Erythroblast (primary cell): Measurements from ENCODE around the gene FIBCD1.

Source experiments
- DNase-seq, 2 experiments: peaks; one replicate each; lab custom pipeline; 2025; lab: John Stamatoyannopoulos, UW
- GATA1 ChIP-seq: IDR thresholded peaks from 2 replicates; pipeline ENCODE4 v1.6.1; 2011; ENCODE audit warnings: low read depth, mild to moderate bottlenecking, control low read depth, low read length, moderate library complexity
- POLR2A ChIP-seq: IDR thresholded peaks from 2 replicates; pipeline ENCODE4 v1.6.1; 2011; ENCODE audit warnings: mild to moderate bottlenecking, low read length

FIBCD1 gene

DNA sequence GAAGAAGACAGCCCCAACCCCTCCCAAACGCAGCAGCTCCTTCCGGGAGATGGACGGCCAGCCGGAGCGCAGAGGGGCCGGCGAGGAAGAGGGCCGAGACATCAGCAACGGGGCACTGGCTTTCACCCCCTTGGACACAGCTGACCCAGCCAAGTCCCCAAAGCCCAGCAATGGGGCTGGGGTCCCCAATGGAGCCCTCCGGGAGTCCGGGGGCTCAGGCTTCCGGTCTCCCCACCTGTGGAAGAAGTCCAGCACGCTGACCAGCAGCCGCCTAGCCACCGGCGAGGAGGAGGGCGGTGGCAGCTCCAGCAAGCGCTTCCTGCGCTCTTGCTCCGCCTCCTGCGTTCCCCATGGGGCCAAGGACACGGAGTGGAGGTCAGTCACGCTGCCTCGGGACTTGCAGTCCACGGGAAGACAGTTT lies 54.9 kb downstream of the FIBCD1 start:
- no peak for TF ChIP-seq GATA1
- no peak for TF ChIP-seq POLR2A
- no peak for DNase-seq

DNA sequence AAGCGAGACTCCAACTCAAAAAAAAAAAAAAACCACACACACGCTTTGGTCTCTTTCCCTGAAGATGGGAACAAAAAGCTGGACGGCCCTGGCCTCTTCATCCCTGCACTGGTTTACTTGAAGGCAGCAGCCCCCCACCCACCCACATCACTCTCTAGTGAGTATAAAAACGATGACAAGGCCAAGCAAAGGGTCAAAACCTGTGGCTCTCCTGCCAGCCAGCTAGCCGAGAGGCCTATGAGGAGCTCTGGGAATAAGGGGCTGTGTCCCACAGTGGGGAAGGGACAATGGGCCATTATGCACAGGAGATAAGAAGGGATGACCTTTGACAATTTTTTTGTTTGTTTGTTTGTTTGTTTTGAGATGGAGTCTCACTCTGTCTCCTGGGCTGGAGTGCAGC lies 55.6 kb downstream of the FIBCD1 start:
- TF ChIP-seq POLR2A (no peak), GATA1 (no peak)
- no peak for DNase-seq

DNA sequence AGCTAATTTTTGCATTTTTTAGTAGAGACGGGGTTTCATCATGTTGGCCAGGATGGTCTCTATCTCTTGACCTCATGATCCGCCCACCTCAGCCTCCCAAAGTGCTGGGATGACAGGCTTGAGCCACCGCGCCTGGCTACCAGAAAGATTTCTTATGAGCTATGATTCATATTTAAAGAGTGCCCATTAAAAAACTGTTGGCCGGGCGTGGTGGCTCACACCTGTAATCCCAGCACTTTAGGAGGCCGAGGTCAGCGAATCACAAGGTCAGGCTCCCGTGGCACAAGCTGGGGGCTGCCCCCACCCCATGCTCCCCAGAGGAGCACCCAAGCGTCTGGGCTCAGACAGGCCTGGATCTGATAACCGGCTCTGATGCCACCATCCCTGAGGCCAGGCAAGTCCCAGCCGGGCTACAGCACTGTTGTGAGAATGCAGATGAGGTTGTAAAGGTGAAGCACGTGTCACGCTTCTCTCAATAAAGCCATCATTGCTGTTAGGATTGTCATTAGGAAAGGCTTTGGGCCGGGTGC lies 56.3 kb downstream of the FIBCD1 start:
- no peak for TF ChIP-seq GATA1
- TF ChIP-seq POLR2A, result no peak
- no peak for DNase-seq

DNA sequence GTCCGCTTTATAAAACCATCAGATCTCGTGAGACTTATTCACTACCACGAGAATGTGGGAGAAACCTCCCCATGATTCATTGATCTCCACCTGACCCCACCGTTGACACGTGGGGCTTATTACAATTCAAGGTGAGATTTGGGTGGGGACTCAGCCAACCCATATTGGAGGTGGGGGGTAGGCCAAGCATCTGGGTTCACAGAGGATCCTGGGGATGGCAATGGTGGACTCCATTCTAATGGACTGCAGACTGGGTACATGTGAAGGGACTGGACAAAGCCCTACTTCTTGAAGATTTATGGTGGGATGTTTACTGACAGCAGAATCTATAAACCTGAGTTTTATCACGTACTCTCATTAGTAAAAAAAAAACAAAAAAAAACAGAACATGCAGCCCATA lies 57.5 kb downstream of the FIBCD1 start:
- no peak for DNase-seq

DNA sequence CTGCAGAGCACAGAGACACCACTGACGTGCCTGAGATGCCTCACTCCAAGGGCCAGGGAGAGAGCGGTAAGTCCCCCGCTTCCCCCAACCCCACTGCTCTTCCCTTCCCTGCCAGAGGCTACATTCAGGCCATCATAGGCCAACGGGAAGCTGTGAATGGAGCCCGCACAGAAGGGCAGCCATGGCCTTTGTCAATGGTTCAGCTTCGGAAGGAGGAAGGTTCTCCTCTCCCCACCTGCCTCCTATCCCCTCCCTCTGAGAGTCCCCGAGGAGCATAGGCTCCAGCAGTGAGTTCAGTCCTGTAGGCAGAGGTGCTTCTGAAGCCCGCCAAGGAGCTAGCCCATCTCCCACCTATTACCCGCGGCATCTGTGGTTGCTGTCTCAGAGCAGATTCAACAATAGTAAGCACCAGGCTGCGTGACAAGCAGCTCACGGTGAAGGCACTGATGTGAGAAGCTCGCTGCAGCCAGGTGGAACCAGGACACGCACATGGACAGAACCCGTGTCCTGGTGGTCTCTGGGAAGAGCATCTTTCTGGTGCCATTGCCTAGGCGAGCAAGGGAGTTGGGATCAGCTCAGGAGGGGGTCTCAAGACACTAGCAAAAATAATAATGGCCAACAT lies 58.3 kb downstream of the FIBCD1 start:
- DNase-seq, result no peak
- no peak for TF ChIP-seq POLR2A
- no peak for TF ChIP-seq GATA1

More for the DNA sequence above, 57.5 kb downstream of the FIBCD1 start:
- no peak for TF ChIP-seq POLR2A

DNA sequence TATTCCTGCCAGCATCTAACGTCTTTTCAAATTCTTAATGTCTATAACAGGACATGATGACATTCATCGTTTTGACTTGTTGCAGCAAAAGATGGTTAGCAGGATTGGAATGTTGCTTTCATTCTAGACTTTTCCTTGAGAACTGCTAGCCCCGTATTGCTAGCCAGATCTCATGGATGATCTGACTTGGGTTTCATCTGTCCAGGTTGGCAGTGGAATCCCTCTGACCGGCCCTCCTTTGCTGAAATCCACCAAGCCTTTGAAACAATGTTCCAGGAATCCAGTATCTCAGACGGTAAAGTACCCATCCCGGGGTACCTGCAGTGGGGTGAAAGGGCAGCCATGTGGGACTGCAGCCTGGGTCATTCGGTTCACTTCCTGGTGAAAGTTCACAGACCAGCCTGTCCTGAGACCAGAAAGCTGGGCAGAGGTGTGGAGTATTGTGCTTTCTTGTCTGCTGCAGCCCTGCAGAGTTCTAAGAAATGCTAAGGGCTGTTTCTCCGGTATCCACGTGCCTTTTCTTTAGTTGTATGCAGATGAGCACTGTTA lies 59.1 kb downstream of the FIBCD1 start:
- TF ChIP-seq POLR2A (no peak), GATA1 (no peak)
- DNase-seq, result no peak

DNA sequence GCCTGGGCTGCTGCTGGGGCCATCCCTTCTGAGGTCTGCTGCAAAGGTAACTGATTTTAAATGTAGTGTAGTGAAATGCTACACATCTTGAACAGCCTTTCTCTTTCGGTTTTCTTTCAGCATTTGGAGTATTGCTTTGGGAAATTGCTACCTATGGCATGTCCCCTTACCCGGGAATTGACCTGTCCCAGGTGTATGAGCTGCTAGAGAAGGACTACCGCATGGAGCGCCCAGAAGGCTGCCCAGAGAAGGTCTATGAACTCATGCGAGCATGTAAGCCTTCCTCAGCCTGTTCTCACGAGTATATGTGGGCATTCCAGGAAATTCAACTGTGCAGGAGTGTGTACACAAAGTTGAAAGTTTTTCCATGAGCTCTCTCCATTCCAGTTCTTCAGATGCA lies 60.8 kb downstream of the FIBCD1 start:
- DNase-seq, result no peak
- TF ChIP-seq GATA1, result no peak

DNA sequence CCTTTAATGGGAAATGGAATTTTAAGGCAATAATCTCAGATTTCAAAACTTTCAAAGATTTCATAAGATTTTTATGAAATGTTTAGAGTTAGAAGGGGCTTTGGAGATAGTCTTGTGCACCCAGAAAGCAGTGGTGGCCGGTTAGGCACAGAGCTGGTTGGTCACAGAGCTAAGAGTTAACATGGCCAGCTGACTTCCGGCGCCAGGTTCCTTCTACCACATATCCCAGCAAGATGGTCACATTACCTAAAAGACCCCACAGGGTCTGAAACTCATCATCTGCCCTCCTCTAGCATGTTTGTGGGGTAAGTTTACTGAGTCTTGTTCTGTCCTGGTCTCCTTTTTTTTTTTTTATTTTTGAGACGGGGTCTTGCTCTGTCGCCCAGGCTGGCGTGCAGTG lies 61.7 kb downstream of the FIBCD1 start:
- TF ChIP-seq GATA1, result no peak
- no peak for TF ChIP-seq POLR2A
- DNase-seq, result no peak

DNA sequence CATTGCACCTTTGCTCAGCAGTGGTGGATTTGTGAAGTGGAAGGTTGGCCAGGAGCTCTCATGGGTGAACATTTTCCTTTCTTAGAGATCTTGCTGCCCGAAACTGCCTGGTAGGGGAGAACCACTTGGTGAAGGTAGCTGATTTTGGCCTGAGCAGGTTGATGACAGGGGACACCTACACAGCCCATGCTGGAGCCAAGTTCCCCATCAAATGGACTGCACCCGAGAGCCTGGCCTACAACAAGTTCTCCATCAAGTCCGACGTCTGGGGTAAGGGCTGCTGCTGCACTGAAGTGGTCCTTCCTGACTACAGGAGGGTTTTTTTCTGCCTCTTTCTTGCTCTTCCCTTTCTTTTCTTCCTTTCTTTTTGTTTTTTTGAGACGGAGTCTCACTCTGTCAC lies 64.3 kb downstream of the FIBCD1 start:
- DNase-seq, result no peak
- no peak for TF ChIP-seq POLR2A
- TF ChIP-seq GATA1, result no peak

DNA sequence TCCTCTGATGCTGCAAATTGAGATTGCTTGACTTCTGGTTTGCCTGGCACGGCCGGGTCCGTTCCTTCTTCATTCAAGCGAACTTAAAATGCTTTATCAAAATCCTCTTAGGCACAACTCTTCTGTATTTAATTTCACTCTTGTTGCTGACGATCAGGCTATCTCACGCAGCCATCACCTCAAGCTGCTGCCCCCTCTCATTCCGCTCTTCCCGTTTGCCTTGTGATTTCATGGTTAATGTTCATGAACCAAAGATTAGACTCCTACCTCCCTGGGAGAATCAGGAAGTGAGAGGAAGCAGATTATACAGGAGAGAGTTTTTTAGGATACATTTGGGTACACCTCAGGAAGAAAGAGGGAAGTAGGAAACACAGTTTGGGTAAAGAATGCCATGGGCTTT lies 65.1 kb downstream of the FIBCD1 start:
- TF ChIP-seq GATA1, result no peak
- TF ChIP-seq POLR2A, result no peak
- DNase-seq, result no peak

DNA sequence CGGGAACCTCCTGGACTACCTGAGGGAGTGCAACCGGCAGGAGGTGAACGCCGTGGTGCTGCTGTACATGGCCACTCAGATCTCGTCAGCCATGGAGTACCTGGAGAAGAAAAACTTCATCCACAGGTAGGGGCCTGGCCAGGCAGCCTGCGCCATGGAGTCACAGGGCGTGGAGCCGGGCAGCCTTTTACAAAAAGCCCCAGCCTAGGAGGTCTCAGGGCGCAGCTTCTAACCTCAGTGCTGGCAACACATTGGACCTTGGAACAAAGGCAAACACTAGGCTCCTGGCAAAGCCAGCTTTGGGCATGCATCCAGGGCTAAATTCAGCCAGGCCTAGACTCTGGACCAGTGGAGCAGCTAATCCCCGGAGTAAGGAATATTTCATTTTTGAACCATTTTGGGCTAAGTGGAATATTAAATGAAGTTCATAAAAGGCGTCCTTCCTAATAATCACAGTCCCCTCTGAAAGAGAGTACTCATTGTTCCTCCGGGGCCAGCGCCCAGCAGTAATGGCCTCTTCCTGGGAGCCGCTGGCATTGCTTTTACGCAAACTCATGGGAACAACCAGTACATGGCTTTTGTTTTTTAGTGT lies 66.0 kb downstream of the FIBCD1 start:
- DNase-seq, result no peak
- TF ChIP-seq POLR2A (no peak), GATA1 (no peak)

DNA sequence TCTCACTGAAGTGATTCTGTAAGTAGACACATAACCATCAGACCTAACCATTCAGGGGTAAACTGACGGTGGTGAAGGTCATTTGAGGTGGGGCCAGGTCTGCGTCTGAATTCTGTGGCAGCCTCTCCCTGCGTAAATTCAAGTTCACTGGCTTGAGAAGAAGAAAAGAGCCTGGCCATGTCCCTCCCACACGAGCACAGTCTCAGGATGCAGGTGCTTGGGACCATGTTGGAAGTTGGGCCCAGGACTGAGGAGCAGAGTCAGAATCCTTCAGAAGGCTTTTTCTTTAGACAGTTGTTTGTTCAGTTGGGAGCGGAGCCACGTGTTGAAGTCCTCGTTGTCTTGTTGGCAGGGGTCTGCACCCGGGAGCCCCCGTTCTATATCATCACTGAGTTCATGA lies 66.5 kb downstream of the FIBCD1 start:
- no peak for DNase-seq
- TF ChIP-seq POLR2A (no peak), GATA1 (no peak)

DNA sequence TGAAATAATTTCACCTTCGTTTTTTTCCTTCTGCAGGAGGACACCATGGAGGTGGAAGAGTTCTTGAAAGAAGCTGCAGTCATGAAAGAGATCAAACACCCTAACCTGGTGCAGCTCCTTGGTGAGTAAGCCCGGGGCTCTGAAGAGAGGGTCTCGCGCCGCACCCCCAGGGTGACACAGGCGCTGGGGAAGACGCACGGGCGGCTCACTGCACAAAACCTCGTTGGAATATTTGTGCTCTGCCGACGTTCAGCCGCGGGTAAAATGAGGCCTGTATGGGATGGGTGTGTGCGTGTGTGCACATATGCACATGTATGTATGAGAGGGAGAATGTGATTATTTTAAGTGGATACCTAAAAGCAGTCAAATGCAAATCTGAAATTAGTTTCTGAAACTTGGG lies 67.0 kb downstream of the FIBCD1 start:
- no peak for TF ChIP-seq POLR2A
- TF ChIP-seq GATA1, result no peak
- no peak for DNase-seq

DNA sequence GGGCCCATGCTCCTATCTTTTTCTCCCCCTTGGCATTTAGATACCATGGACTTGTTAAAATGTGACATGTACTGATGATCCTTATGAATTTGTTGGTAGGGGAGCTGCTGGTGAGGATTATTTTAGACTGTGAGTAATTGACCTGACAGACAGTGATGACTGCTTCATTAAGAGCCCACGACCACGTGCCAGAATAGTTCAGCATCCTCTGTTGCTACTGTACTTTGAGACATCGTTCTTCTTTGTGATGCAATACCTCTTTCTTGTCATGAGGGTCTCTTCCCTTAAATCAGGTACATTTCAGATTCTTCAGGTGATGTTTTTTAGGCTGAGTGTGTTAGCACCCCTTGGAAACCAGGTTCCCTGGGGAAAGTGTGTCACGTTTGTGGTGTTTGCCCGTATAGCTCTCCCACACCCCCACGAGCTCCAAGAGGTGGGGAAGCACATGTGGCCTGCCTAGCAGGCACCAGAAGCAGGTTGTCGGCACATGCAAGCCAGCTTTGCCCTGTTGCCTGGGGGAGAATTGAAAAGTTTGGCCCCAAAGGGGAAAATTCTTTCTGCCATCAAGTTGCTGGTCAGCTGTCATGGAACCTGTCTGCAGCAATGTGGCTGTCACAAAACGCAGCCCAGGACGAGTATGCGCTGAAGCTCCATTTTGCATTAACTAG lies 67.5 kb downstream of the FIBCD1 start:
- no peak for DNase-seq
- TF ChIP-seq POLR2A (no peak), GATA1 (no peak)
